GM06990 (cell line): ENCODE measurements around the gene FKBP1A.

Experiments used
- DNase-seq: peaks from one replicate; pipeline ENCODE4 v3.0.0-alpha.2; 2011; ENCODE audit not compliant: insufficient read length; ENCODE audit errors: extremely low read depth
- H3K27me3 ChIP-seq: replicated peaks from 2 replicates; pipeline ENCODE4 v1.6.0; 2011; ENCODE audit warnings: low read length; ENCODE audit not compliant: control insufficient read depth, insufficient read depth
- H3K36me3 ChIP-seq: 2 replicates; pipeline ENCODE4 v1.5.1; 2011; ENCODE audit warnings: low read length; ENCODE audit not compliant: control insufficient read depth, insufficient read depth
- H3K4me3 ChIP-seq: replicated peaks from 2 replicates; pipeline ENCODE4 v1.5.1; 2011; ENCODE audit warnings: low read depth, mild to moderate bottlenecking, control low read depth, low read length
- CTCF ChIP-seq: IDR thresholded peaks from 2 replicates; pipeline ENCODE4 v1.5.1; 2011; ENCODE audit warnings: low read length, control low read depth, mild to moderate bottlenecking, inconsistent platforms; ENCODE audit not compliant: insufficient read depth, poor library complexity, severe bottlenecking

FKBP1A gene

GRCh38 chr20:1430004-1430451, 37.2 kb upstream of the FKBP1A start:
- DNase-seq = no peak
- Histone ChIP-seq H3K36me3 (no peaks in the 10 kb centered on the region), H3K4me3 (no peak overlapping the region), H3K27me3 (no peaks in the 10 kb centered on the region)
- TF ChIP-seq CTCF = no peak

- no peak for DNase-seq
- TF ChIP-seq CTCF = no peak
- Histone ChIP-seq H3K4me3 (no peak overlapping the region), H3K36me3 (no peaks in the 10 kb centered on the region), H3K27me3 (no peaks in the 10 kb centered on the region)
Measured at GRCh38 chr20:1429143-1429728, 36.4 kb upstream of the FKBP1A start.

- H3K36me3 ChIP-seq = no peaks in the 10 kb centered on the region
- DNase-seq = no peak
- H3K27me3 ChIP-seq = no peaks in the 10 kb centered on the region; the same call in 1 of the 2 replicates
- no peak for TF ChIP-seq CTCF
- H3K4me3 ChIP-seq = no peak overlapping the region
Measured at GRCh38 chr20:1427457-1428054, 34.7 kb upstream of the FKBP1A start.

GRCh38 chr20:1426231-1426849, 33.5 kb upstream of the FKBP1A start:
- H3K36me3 ChIP-seq = no peaks in the 10 kb centered on the region
- H3K4me3 ChIP-seq = no peak overlapping the region
- H3K27me3 ChIP-seq = no peaks in the 10 kb centered on the region; the same call in 1 of the 2 replicates
- no peak for DNase-seq
- TF ChIP-seq CTCF = no peak

- no peak for DNase-seq
- no peak overlapping the region for H3K4me3 ChIP-seq
- no peak for TF ChIP-seq CTCF
- no peaks in the 10 kb centered on the region for H3K36me3 ChIP-seq
- no peaks in the 10 kb centered on the region; the same call in 1 of the 2 replicates for H3K27me3 ChIP-seq
Measured at GRCh38 chr20:1424336-1424735, 31.5 kb upstream of the FKBP1A start.
